ENCODE results near the gene EID3. TPM values are rescaled to one million over a fixed set of nuclear protein-coding genes. Genes with fewer than 3 reads are reported as not detected.

The EID3 gene
- total and polyA plus RNA-seq, 8 donors: 1.6 to 78.1 (median 19.5) TPM

DNA sequence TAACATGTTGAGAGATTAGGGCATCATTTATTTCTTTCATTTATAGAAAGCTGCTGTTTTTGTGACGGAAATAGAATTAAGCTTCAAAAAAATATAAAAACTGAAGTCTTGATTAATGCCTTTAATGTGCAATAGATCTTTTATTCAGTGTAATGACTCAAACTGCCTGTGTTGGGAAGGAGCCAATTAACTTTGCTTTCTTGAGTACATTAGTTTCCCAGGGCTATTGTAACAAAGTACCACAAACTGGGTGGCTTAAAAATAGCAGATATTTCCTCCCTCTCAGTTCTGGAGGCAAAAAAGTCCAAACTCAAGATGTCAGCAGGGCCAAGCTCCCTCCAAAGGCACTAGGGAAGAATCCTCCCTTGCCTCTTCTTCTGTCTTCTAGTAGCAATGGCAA, 36.6 kb downstream of the EID3 start:
- peak overlapping the region in 1 of 5 donors; percentile 15 for H3K27ac ChIP-seq
- no peak overlapping the region for H3K4me3 ChIP-seq
- intact Hi-C loops (cut with DNase I; ENCODE audit: low total_unique reads): no loop called here
- WGBS, 5 donors: 50 to 93% (median 74%) methylated on average over 1 of the region's 1 CpG
- TF ChIP-seq POLR2A (IDR thresholded peaks at IDR 0.05) (no peak), POLR2AphosphoS5 (IDR thresholded peaks at IDR 0.05) (no peak), CTCF (IDR thresholded peaks at IDR 0.05) (no peak), EP300 (IDR thresholded peaks at IDR 0.05) (no peak)
- peaks cover 74 to 100% (median 95%) of the 10 kb centered on the region in 4 donors for H3K36me3 ChIP-seq
- DNase-seq: peak in 1 of 2 donors; percentile 36
- H3K4me1 ChIP-seq: peaks cover 0 to 29% (median 8%) of the 10 kb centered on the region in 4 donors
- no peaks in the 10 kb centered on the region for H3K9me3 ChIP-seq
- H3K27me3 ChIP-seq: no peaks in the 10 kb centered on the region

GRCh38 chr12:104340925-104341611, 37.5 kb downstream of the EID3 start:
- DNase-seq: peak in 1 of 2 donors; percentile 26
- Histone ChIP-seq H3K4me1 (peaks cover 0 to 29% (median 8%) of the 10 kb centered on the region in 4 donors), H3K4me3 (no peak overlapping the region), H3K27ac (peak overlapping the region in 1 of 5 donors; percentile 15), H3K9me3 (no peaks in the 10 kb centered on the region), H3K36me3 (peaks cover 67 to 100% (median 94%) of the 10 kb centered on the region in 4 donors), H3K27me3 (no peaks in the 10 kb centered on the region)
- WGBS, 5 donors: 60 to 78% (median 61%) methylated on average over 6 of the region's 6 CpGs
- intact Hi-C loops (cut with DNase I; ENCODE audit: low total_unique reads): no loop called here
- TF ChIP-seq POLR2AphosphoS5 (IDR thresholded peaks at IDR 0.05) (no peak), POLR2A (IDR thresholded peaks at IDR 0.05) (no peak)

- Histone ChIP-seq H3K27ac (no peak overlapping the region), H3K36me3 (peaks cover 68 to 100% (median 94%) of the 10 kb centered on the region in 4 donors), H3K27me3 (no peaks in the 10 kb centered on the region), H3K4me1 (peaks cover 0 to 34% (median 8%) of the 10 kb centered on the region in 4 donors), H3K9me3 (no peaks in the 10 kb centered on the region), H3K4me3 (no peak overlapping the region)
- no peak for DNase-seq
- WGBS, 5 donors: 93 to 99% (median 95%) methylated on average over 2 of the region's 2 CpGs
- intact Hi-C loops (cut with DNase I; ENCODE audit: low total_unique reads): no loop called here
- TF ChIP-seq POLR2AphosphoS5 (IDR thresholded peaks at IDR 0.05) (no peak), CTCF (IDR thresholded peaks at IDR 0.05) (no peak), POLR2A (IDR thresholded peaks at IDR 0.05) (no peak), EP300 (IDR thresholded peaks at IDR 0.05) (no peak)
These were observed 38.6 kb downstream of the EID3 start for GRCh38 chr12:104342147-104342546.

DNA sequence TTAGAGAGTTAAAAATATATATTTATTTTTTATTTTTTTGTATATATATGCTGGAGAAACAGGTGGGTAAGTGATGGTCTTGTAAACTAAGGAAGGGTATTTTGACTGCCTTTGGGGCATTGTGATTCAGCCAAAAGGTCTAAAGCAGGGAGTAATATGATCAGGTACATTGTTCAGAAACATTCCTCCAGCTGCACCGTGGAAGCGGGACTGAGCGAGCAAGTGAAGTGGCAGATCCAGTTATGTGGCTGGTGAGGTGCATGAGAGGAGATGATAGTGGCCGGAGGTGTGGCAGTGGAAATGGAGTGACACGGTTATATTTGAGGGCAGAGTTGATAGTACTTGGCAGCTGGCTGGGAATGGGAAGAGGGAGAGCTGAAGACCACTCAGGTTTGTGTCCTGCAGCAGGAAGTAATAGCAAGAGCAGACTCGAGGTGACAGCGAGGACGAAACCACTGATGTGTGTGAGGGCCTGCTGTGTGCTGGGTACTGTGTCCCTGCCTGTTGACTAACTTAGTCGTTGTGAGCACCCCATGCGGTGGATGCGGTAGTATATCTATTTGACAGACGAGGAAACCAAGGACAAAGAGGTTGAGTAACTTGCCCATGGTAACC, 39.2 kb downstream of the EID3 start:
- H3K9me3 ChIP-seq: no peaks in the 10 kb centered on the region
- H3K27me3 ChIP-seq: no peaks in the 10 kb centered on the region
- H3K27ac ChIP-seq: no peak overlapping the region
- 89 to 92% (median 91%) methylated on average over 12 of the region's 12 CpGs for WGBS, 5 donors
- peaks cover 68 to 100% (median 94%) of the 10 kb centered on the region in 4 donors for H3K36me3 ChIP-seq
- H3K4me1 ChIP-seq: peaks cover 0 to 34% (median 8%) of the 10 kb centered on the region in 4 donors
- intact Hi-C loops (cut with DNase I; ENCODE audit: low total_unique reads): no loop called here
- no peak for DNase-seq
- TF ChIP-seq EP300 (IDR thresholded peaks at IDR 0.05): no peak
- TF ChIP-seq POLR2AphosphoS5 (IDR thresholded peaks at IDR 0.05): no peak
- TF ChIP-seq POLR2A (IDR thresholded peaks at IDR 0.05): no peak
- no peak for TF ChIP-seq CTCF (IDR thresholded peaks at IDR 0.05)
- no peak overlapping the region for H3K4me3 ChIP-seq
